SIG-M5 treated with dmso at 0.1 percent for 504 hours (cell line): ENCODE data around the gene ATP11A.

ENCODE experiments used
- DNase-seq: peaks from one replicate; lab custom pipeline; 2025; ENCODE audit not compliant: unreplicated experiment; lab: John Stamatoyannopoulos, UW

Gene ATP11A

DNA sequence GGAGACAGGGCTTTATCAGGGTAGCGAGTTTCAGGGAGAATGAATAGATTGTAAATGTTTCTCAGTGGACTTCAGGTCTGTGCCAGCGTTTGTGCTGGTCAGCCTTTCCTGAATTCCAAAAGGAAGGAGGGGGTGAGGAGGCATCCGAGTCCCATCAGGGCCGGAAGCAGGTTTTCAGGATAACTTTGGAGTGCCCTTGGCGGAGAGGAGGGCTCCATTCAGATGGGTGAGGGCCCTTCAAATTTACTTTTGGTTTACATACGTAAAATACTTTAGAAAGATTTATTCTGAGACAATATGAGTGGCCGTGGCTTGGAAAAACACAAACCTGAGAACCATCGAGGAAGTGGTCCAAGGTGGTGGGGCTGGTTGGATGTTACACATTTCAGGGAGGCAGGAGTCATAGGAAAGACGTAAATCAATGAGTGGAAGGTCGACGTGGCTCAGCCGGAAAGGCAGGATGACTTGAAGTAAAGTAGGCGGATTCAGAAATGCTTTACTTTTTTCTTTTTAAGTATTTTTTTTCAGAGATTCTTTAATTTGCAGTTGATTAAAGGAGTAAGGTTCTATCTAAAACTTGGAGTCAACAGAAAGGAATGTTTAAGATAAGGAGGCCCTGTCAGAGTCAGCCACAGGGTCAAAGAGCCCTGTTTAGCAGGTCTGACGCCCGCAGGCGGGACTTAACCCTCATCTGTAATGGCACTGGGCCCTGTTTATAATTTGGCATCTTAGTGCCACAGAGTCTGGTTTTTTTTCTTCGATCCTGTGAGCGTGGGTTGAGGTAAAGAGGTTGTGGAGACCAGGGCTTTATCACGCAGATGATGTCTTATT lies 32.8 kb downstream of the ATP11A start:
- DNase-seq: no peak

DNA sequence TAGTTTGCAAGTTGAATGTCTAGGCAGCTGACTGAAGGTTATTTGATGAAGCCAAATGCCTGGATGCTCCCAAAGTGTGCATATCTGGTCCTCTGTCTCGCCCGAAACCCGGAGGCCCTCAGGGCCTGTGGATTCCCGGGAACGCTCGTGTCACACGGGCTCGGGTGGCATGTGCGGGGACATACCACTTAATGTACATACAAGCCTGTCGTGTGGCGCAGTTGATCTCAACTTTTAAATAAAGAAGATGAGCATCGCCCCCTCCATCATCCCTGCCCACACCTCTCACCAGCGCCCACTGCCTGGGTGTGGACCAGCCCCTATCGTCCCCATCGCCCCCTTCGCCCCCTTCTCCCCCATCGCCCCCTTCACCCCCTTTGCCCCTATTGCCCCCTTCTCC lies 33.9 kb downstream of the ATP11A start:
- no peak for DNase-seq

DNA sequence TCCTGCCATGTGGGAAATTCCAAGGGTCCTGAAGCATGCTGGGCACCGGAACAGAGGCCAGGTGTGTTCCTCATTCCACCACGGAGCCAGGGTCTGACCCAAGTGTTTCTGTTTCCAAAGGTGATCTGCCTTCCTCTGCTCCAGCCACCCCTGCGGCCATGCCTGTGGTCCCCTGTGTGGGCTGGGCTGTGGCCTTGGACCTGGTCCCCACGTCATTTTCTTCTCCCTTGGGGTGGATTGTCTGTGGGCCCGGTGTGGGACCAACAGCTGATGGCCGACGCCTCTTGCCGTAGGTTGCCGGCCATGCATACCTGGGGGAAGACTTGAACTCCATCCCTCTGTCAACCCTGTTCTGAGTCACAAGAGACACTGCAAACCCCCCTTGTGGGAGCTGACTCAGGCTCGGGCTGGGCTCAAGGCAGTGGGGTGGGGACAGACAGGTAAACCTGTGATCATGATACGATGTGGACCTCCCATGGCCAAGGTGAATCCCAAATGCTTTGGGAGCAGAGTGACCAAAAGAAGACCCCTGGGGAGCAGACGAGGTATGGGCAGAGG lies 35.0 kb downstream of the ATP11A start:
- no peak for DNase-seq

DNA sequence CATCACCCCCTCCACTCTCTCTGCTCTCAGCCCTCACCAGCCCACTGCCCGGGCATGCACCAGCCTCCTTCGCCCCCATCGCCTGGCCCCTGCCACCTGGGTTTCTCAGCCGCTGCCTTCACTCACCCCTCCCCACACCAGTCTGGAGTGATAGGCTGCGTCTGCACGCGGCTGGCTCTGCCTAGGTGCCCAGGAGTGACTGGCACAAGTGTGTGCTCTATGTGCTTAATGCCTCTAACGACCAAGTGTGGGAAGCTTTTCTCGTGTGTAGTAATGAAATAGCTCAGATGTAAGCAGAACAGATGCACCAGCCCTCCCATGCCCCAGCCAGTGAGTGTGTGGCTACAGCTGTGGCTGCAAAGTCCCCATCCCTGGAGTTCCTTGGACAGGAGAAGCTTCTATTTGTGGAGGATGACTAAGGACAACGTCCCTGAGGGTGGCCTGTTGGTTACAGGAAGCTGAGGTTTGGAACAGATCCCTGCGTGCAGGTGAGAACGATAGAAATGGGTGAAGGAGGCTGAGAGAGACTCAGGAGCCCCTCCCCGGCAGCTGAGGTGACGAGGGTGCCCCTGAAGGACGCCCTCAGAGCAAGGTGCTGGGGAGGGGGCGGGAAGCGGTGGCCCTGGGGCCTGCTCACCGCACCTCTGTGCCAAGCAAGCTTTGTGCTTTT lies 35.6 kb downstream of the ATP11A start:
- no peak for DNase-seq

DNA sequence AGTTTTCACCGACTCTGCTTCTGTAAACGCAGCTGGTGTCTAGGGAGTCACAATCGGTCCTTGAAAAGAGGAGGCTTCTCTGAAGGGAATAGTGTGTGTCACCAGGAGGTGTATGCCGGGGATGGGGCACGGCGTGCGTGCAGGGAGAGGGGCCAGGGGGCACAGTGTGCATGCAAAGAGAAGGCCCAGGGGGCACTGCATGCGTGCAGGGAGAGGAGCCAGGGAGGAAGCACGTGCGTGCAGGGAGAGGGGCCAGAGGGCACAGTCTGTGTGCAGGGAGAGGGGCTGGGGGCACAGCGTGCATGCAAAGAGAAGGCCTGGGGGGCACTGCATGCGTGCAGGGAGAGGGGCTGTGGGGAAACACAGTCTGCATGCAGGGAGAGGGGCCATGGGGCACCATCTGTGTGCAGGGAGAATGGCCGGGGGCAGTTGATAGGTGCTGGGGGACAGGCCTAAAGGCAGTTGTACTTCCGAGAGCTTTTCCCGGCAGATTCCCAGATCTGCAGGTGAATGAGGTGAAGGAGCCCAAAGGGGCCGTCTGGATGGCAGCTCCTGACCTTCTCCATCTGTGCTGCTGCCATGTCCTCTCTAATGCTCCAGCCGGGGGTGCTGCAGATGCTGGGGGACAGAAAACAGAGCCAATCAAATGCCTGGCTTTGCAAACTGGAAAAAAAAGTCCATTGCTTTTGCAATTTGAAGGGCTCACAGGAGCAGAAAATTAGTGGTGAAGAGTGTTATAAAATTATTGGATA lies 36.4 kb downstream of the ATP11A start:
- DNase-seq: no peak

DNA sequence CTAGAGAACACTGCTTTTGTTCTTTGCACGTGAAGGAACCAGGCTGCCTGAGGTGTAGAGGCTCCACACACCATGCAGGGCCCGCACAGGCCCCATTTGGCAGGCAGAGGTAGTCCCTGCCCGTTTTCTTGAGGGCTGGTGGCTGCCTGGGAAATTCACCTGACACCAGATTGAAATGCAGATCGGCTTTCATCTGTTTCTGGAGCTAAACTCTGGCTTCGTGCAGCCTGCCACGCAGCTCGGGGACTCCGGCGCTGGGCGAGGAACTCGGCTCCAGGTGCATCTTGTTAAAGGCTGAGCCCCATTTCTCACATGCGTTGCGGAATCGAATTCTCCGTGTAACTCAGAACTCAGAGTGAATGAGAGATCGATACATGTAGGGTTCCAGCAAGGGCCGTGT lies 37.7 kb downstream of the ATP11A start:
- no peak for DNase-seq

DNA sequence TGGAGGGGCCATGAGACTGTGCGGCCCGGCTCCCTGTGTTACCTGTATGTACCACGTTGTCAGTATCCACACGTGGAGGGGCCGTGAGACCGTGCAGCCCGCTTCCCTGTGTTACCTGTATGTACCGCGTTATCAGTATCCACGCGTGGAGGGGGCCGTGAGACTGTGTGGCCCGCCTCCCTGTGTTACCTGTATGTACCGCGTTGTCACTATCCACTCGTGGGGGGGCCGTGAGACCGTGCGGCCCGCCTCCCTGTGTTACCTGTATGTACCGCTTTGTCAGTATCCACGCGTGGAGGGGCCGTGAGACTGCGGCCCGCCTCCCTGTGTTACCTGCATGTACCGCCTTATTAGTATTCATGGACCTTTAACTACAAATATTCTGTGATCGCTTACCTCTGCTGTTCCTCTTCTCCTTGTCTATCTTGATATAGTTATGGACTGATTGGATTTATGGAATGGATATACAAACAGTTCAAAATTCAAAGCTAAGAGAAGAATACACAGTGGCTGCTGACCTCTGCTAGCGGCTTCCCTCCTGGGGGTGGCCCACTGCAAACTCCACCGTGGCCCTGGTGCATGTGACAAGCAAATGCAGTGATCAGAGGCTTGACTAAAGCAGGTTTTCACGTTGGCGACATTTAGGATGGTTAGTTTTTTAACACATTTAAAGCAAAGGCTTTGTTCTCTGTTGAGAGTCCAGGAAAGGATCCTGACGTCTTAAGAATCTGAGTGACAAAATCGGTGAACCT lies 38.7 kb downstream of the ATP11A start:
- DNase-seq: no peak

DNA sequence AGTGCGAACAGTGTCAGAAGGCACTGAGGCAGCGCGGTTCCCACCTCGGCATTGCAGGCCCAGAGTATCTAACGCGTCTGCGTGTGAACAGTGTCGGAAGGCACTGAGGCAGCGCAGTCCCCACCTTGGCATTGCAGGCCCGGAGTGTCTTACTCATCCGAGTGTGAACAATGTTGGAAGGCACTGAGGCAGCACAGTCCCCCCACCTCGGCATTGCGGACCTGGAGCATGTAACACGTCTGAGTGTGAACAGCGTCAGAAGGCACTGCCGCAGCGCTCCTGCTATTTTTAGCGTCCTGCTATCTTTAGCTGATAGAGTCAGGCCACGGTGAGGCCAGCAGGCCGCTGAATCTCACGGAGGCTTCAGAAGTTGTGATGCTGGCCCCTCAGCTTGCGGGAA lies 39.6 kb downstream of the ATP11A start:
- DNase-seq: no peak

DNA sequence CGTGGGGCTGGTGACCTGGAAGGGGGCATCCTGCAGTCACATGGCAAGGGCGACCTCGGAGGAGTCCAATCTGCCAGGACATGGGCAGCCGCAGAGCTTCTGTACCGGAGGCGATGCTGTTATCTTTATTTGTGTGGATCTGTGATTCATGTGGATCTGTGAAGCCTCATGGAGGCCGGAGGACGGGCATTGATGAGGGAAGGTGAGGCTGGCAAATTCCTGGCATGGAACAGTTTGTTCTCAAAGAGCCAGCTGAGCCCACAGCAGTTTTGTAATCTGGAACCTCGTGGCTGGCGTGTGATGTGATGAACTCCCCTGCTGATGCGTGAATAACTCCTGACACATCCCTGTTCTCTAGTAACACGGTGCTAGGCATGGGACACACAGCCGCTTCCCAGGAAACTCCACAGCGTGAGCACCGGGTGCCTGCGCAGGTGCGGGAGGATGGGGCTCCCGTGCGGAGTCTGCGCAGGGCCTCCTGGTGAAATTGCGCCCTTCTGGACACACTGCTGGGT lies 40.4 kb downstream of the ATP11A start:
- DNase-seq: no peak

DNA sequence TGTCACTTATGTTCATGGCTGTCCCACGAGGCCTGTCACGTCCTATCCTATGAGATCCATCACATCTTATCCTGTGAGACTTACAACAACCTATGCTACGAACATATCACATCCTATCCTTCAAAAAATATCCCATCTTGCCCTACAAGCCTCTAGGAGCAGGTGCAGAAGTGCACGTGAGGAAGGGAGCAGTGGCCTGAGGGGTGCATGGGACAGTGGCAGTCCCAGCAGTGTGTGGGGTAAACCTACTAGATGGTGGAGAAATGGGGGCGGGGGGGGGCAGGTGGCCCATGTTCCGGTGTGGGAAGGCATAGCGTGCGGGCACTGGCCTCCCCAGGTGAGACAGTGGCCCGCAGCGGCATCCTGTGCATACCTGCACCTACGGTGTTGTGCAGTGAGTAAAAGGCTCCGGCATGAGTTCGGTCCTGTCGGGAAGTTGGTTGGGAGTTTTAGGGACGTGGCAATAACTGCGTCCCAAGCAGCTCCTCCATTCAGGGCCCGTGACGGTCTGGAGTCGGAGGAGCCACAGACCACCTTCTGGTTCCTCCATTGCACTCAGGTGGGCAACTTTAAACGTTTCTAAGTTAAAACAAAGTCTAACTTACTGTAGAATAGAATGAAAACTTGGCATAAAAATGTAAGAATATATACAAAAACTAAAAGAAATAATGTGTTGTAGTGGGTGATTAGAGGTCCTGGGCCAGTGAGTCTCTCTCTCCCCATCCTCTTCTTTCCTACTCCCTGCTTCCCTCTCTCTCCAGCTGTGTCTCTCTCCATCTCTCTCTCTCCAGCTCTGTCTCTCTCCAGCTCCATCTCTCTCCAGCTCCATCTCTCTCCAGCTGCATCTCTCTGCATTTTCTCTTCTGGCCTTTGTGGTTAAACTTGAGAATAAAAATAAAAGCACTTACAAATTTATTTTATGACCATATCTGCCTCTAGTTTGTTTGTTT lies 42.1 kb downstream of the ATP11A start:
- DNase-seq: no peak

DNA sequence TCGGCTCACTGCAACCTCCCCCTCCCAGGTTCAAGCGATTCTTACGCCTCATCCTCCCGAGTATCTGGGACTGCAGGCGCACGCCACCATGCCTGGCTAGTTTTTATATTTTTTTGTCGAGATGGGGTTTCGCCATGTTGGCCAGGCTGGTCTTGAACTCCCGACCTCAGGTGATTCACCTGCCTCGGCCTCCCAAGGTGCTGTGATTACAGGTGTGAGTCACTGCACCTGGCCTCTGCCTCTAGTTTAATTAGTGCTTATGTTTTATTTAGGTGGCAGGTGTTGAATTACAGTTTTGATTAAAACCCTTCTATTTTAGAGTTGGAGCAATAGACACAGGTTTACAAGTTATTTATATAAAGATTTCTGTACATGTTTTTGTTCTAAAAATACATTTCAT lies 42.8 kb downstream of the ATP11A start:
- DNase-seq: no peak

DNA sequence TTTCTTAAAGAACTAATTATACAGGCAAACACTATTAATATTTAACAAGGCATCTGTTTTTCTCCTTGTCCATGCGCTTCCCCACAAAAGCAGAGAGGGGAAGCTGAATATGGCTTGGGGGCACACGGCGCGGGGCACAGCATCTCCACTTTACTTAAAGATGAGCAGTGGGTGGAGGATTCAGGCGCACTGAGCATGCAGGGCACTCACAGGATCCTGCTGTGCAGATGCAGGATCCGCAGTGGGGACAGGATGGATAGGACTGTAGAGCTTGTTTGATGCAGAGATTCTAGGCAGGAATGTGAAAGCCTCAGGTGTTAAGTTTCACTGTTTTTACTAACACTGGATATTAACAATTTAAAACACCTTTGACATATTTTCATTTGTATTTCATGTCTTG lies 43.3 kb downstream of the ATP11A start:
- DNase-seq: no peak

DNA sequence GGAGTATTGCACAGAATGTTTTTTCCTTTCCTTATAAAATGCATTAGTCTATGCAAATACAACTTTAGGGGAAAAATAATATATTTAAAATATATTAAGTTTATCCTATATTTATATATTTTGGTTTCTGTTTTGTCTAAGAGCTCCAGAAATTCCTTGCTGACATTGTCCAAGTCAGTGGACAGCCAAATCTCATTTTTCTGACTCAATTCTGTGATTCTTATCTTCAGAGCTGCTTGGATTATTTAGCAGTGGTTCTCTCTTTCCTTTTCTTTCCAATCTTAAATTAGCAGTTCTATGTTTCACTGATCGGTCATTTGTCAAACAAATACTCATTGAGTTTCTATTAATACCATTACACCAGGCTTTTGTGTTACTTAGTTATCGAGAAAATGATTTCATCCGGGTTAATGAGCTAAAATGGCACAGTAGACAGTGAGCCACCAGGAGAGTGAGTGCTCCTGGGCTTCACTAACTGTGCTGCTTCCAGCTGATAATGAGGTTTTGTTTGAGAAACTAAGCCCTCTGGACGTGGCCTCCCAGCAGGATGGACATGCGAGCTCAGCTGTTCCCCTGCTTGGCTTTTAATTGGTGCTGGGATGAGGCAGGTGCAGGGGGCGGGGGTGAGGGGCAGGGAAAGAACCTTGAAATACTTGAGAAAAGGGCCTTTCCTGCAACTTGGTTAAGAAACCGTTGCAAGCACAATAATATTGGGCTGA lies 44.0 kb downstream of the ATP11A start:
- DNase-seq: no peak

DNA sequence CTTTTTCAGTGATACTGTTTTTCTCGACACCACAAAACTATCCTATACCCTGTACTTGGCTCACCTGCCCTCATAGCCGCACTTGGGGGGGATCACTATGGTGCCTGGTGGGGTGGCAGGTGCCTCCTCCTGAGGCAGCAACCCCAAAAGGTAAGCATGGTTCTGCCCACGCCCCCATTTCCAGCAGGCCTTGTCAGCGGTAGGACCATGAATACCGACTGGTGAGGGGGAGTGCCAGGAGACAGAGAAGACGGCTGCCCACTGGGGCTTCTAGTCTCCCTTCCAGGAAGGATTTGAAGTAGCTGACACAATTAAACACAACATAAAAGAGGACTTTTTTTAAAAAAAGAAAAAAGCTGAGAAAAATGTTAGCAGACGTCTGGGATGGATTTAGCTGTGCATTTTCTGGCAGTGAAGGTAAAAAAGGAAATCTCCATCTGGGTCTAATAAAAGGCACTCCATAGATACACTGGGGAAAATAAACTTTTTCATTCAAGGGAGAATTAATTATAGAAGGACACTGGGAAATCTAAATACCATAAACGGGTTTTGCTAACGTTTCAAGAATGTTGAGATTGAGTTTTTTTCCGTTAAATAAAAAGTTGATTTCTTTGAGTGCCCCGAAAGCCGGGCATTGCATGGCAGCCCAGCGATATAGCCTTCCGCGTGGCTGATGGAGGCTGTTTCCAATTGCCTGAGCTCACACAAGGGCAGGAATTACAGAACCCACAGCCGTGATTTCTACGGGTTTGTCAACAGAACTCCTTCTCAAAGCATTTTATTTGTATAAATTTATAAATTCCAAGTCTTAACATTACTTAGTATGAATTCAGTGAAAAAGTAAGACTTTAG lies 45.1 kb downstream of the ATP11A start:
- no peak for DNase-seq

DNA sequence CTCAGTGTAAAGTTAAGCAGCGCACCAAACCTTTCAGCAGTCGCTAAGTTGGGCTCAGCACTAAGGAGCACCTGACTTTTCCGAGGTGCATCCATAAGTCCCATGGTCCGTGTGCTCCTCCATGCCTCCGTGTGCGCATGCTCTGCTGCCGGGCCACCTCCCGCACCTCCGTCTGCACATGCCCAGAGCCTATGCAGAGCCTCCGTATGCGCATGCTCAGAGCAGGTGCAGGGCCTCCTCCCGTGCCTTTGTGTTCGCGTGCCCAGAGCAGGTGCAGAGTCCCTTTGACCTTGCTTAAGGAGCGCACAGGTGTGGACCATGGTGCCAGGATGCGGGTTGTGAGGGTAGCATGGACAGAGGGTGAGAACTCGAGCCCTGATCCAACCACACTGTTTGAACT lies 46.0 kb downstream of the ATP11A start:
- no peak for DNase-seq

DNA sequence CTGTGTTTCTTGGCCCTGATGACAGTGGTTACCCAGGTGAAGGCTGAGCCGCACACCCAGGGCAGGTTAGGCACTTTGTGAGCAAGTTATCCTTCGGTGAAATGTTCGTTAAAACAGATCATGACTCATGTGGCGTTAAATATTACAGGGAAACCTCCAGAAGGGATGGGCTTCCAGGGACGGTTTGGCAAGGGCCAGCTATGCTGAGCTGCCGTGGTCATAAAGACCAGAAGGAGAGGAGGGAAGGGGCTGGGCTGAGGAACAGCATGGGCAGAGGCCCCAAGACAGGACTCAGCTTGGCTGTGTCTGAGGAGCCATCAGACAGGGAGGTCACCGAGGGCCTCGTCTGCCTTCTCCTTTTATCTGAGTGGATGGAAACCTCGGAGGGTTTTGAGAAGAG lies 47.5 kb downstream of the ATP11A start:
- DNase-seq: no peak

DNA sequence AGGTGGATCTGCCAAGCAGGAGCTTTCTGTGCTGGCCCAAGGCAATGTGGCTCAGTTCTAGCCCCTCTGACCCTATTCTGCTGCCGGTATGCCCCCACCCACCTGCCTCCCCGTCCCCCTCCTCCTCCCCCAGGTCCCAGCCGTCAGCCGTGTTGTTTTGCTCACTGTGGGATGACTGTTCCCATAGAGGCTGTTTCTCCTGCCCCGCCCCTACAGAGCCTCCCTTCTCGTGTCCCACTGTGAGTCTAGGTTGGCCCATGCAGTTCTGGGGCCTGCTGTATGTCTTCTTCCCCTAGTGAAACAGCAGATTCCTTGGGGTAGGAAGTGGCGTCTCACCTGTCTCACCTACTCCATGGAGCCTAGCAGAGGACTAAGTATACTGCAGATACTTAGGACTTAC lies 48.8 kb downstream of the ATP11A start:
- DNase-seq: no peak

DNA sequence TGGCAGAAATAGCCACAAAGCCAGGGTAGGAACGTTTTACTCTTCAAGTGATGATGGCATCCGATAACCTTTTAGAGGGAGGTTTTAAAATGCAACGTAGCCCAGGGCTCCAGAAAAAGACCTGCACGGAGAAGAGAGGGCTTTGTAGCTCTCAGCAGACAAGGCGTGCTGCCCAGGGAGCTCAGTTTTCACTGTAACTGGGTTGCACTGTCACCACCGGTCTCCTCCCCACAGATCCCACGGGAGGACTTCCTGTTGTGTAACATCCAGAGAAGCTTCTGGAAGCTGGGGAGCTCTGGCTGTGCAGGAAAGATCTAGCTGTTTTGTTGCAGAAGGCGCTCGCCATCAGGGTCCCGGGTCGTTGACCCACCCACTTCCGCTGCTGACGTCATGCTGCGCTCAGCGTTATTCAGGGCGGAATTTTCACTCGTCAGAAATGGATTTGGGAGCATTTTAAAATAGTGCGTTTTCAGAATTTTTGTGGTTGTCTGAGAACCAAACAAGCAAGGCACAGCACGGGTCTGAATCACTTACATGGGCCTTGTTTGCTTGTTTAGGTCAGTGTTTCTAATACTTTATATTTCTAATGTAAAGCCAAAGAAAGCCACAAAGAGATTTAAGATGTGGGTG lies 50.8 kb downstream of the ATP11A start:
- no peak for DNase-seq
